Measurements from ENCODE around the gene BCO2.

BCO2 gene

GRCh38 chr11:112221274-112221835, 46.0 kb downstream of the BCO2 start:
- Histone ChIP-seq H3K4me3 (ENCODE audit: low read depth in 1 of 2, low read length in 2 of 2) (no peak overlapping the region), H3K4me1 (ENCODE audit: control insufficient read depth in 1 of 2, insufficient read depth in 2 of 2, low read length in 2 of 2) (no peaks in the 10 kb centered on the region), H3K27me3 (ENCODE audit: low read depth, low read length) (no peaks in the 10 kb centered on the region), H3K27ac (ENCODE audit: low read length) (peak overlapping the region; percentile 19), H3K9me3 (ENCODE audit: control insufficient read depth in 1 of 2, low read length in 2 of 2) (no peaks in the 10 kb centered on the region), H3K36me3 (ENCODE audit: control insufficient read depth in 1 of 2, insufficient read depth in 2 of 2, low read length in 2 of 2) (peaks cover 0 to 5% of the 10 kb centered on the region in 2 donors)

GRCh38 chr11:112222303-112222702, 47.0 kb downstream of the BCO2 start:
- H3K36me3 ChIP-seq (ENCODE audit: control insufficient read depth in 1 of 2, insufficient read depth in 2 of 2, low read length in 2 of 2) = peaks cover 0 to 5% of the 10 kb centered on the region in 2 donors
- H3K4me1 ChIP-seq (ENCODE audit: control insufficient read depth in 1 of 2, insufficient read depth in 2 of 2, low read length in 2 of 2) = peaks cover 0 to 4% of the 10 kb centered on the region in 2 donors
- no peaks in the 10 kb centered on the region for H3K27me3 ChIP-seq (ENCODE audit: low read depth, low read length)
- no peaks in the 10 kb centered on the region for H3K9me3 ChIP-seq (ENCODE audit: control insufficient read depth in 1 of 2, low read length in 2 of 2)
- H3K27ac ChIP-seq (ENCODE audit: low read length) = no peak overlapping the region
- H3K4me3 ChIP-seq (ENCODE audit: low read depth in 1 of 2, low read length in 2 of 2) = no peak overlapping the region

GRCh38 chr11:112223121-112223520, 47.8 kb downstream of the BCO2 start:
- H3K4me3 ChIP-seq (ENCODE audit: low read depth in 1 of 2, low read length in 2 of 2) = no peak overlapping the region
- H3K9me3 ChIP-seq (ENCODE audit: control insufficient read depth in 1 of 2, low read length in 2 of 2) = no peaks in the 10 kb centered on the region
- H3K4me1 ChIP-seq (ENCODE audit: control insufficient read depth in 1 of 2, insufficient read depth in 2 of 2, low read length in 2 of 2) = peaks cover 3 to 9% of the 10 kb centered on the region in 2 donors
- H3K36me3 ChIP-seq (ENCODE audit: control insufficient read depth in 1 of 2, insufficient read depth in 2 of 2, low read length in 2 of 2) = peaks cover 0 to 5% of the 10 kb centered on the region in 2 donors
- no peak overlapping the region for H3K27ac ChIP-seq (ENCODE audit: low read length)
- no peaks in the 10 kb centered on the region for H3K27me3 ChIP-seq (ENCODE audit: low read depth, low read length)

GRCh38 chr11:112223754-112224532, 48.6 kb downstream of the BCO2 start:
- Histone ChIP-seq H3K27ac (ENCODE audit: low read length) (no peak overlapping the region), H3K4me3 (ENCODE audit: low read depth in 1 of 2, low read length in 2 of 2) (no peak overlapping the region), H3K27me3 (ENCODE audit: low read depth, low read length) (no peaks in the 10 kb centered on the region), H3K36me3 (ENCODE audit: control insufficient read depth in 1 of 2, insufficient read depth in 2 of 2, low read length in 2 of 2) (peaks cover 0 to 5% of the 10 kb centered on the region in 2 donors), H3K9me3 (ENCODE audit: control insufficient read depth in 1 of 2, low read length in 2 of 2) (no peaks in the 10 kb centered on the region), H3K4me1 (ENCODE audit: control insufficient read depth in 1 of 2, insufficient read depth in 2 of 2, low read length in 2 of 2) (peaks cover 3 to 9% of the 10 kb centered on the region in 2 donors)

GRCh38 chr11:112225753-112226061, 50.4 kb downstream of the BCO2 start:
- H3K27ac ChIP-seq (ENCODE audit: low read length) = peak overlapping the region; percentile 98
- no peaks in the 10 kb centered on the region for H3K27me3 ChIP-seq (ENCODE audit: low read depth, low read length)
- peak overlapping the region; percentile 70 to 81 for H3K4me3 ChIP-seq (ENCODE audit: low read depth in 1 of 2, low read length in 2 of 2)
- H3K9me3 ChIP-seq (ENCODE audit: control insufficient read depth in 1 of 2, low read length in 2 of 2) = no peaks in the 10 kb centered on the region
- peaks cover 12 to 20% of the 10 kb centered on the region in 2 donors for H3K36me3 ChIP-seq (ENCODE audit: control insufficient read depth in 1 of 2, insufficient read depth in 2 of 2, low read length in 2 of 2)
- peaks cover 3 to 9% of the 10 kb centered on the region in 2 donors for H3K4me1 ChIP-seq (ENCODE audit: control insufficient read depth in 1 of 2, insufficient read depth in 2 of 2, low read length in 2 of 2)

- peaks cover 3 to 9% of the 10 kb centered on the region in 2 donors for H3K4me1 ChIP-seq (ENCODE audit: control insufficient read depth in 1 of 2, insufficient read depth in 2 of 2, low read length in 2 of 2)
- no peaks in the 10 kb centered on the region for H3K27me3 ChIP-seq (ENCODE audit: low read depth, low read length)
- peak within 1 kb of the TSS; percentile 98 for H3K27ac ChIP-seq (ENCODE audit: low read length)
- peaks cover 17 to 24% of the 10 kb centered on the region in 2 donors for H3K36me3 ChIP-seq (ENCODE audit: control insufficient read depth in 1 of 2, insufficient read depth in 2 of 2, low read length in 2 of 2)
- H3K4me3 ChIP-seq (ENCODE audit: low read depth in 1 of 2, low read length in 2 of 2) = peak within 1 kb of the TSS; percentile 70 to 81
- no peaks in the 10 kb centered on the region for H3K9me3 ChIP-seq (ENCODE audit: control insufficient read depth in 1 of 2, low read length in 2 of 2)
These were observed 50.9 kb downstream of the BCO2 start, which contains the start of gene PTS for GRCh38 chr11:112226062-112226830. TSS of gene PTS (plus strand) at chr11:112226428. CDS start at chr11:112226444, 16 bp downstream.

GRCh38 chr11:112226831-112227401, 51.6 kb downstream of the BCO2 start:
- H3K27me3 ChIP-seq (ENCODE audit: low read depth, low read length) = no peaks in the 10 kb centered on the region
- H3K36me3 ChIP-seq (ENCODE audit: control insufficient read depth in 1 of 2, insufficient read depth in 2 of 2, low read length in 2 of 2) = peaks cover 20 to 25% of the 10 kb centered on the region in 2 donors
- H3K4me3 ChIP-seq (ENCODE audit: low read depth in 1 of 2, low read length in 2 of 2) = peak overlapping the region; percentile 70 to 81
- no peaks in the 10 kb centered on the region for H3K9me3 ChIP-seq (ENCODE audit: control insufficient read depth in 1 of 2, low read length in 2 of 2)
- peaks cover 3 to 9% of the 10 kb centered on the region in 2 donors for H3K4me1 ChIP-seq (ENCODE audit: control insufficient read depth in 1 of 2, insufficient read depth in 2 of 2, low read length in 2 of 2)
- H3K27ac ChIP-seq (ENCODE audit: low read length) = peak overlapping the region; percentile 98

- peak overlapping the region; percentile 70 to 81 for H3K4me3 ChIP-seq (ENCODE audit: low read depth in 1 of 2, low read length in 2 of 2)
- peaks cover 20 to 25% of the 10 kb centered on the region in 2 donors for H3K36me3 ChIP-seq (ENCODE audit: control insufficient read depth in 1 of 2, insufficient read depth in 2 of 2, low read length in 2 of 2)
- peaks cover 3 to 9% of the 10 kb centered on the region in 2 donors for H3K4me1 ChIP-seq (ENCODE audit: control insufficient read depth in 1 of 2, insufficient read depth in 2 of 2, low read length in 2 of 2)
- H3K9me3 ChIP-seq (ENCODE audit: control insufficient read depth in 1 of 2, low read length in 2 of 2) = no peaks in the 10 kb centered on the region
- H3K27ac ChIP-seq (ENCODE audit: low read length) = peak overlapping the region; percentile 1
- no peaks in the 10 kb centered on the region for H3K27me3 ChIP-seq (ENCODE audit: low read depth, low read length)
These were observed 52.2 kb downstream of the BCO2 start for GRCh38 chr11:112227471-112227870.

GRCh38 chr11:112228706-112229105, 53.4 kb downstream of the BCO2 start:
- no peaks in the 10 kb centered on the region for H3K9me3 ChIP-seq (ENCODE audit: control insufficient read depth in 1 of 2, low read length in 2 of 2)
- H3K27me3 ChIP-seq (ENCODE audit: low read depth, low read length) = no peaks in the 10 kb centered on the region
- H3K36me3 ChIP-seq (ENCODE audit: control insufficient read depth in 1 of 2, insufficient read depth in 2 of 2, low read length in 2 of 2) = peaks cover 25% of the 10 kb centered on the region in 2 donors
- no peak overlapping the region for H3K27ac ChIP-seq (ENCODE audit: low read length)
- H3K4me3 ChIP-seq (ENCODE audit: low read depth in 1 of 2, low read length in 2 of 2) = no peak overlapping the region
- H3K4me1 ChIP-seq (ENCODE audit: control insufficient read depth in 1 of 2, insufficient read depth in 2 of 2, low read length in 2 of 2) = peaks cover 3 to 9% of the 10 kb centered on the region in 2 donors

- Histone ChIP-seq H3K9me3 (ENCODE audit: control insufficient read depth in 1 of 2, low read length in 2 of 2) (no peaks in the 10 kb centered on the region), H3K27me3 (ENCODE audit: low read depth, low read length) (no peaks in the 10 kb centered on the region), H3K27ac (ENCODE audit: low read length) (no peak overlapping the region), H3K36me3 (ENCODE audit: control insufficient read depth in 1 of 2, insufficient read depth in 2 of 2, low read length in 2 of 2) (peaks cover 25 to 28% of the 10 kb centered on the region in 2 donors), H3K4me3 (ENCODE audit: low read depth in 1 of 2, low read length in 2 of 2) (no peak overlapping the region), H3K4me1 (ENCODE audit: control insufficient read depth in 1 of 2, insufficient read depth in 2 of 2, low read length in 2 of 2) (peaks cover 3 to 9% of the 10 kb centered on the region in 2 donors)
These were observed 53.8 kb downstream of the BCO2 start for GRCh38 chr11:112229159-112229558.

Data from muscle layer of duodenum (tissue), 2 donors.